ENCODE results near the gene PLEKHM3. TPM values are rescaled to one million over a fixed set of nuclear protein-coding genes. Genes with fewer than 3 reads are reported as not detected.

Gene PLEKHM3
- total RNA-seq, result 10 to 100 TPM in 1 of 2 donors, 1 to 10 TPM in 1; 9.8 to 10.4 TPM
- long read RNA-seq, partial matches to known transcripts, result 2 of 8 reads
- long read RNA-seq, other reads (novel, unspliced or antisense), result 6 of 8 reads

DNA sequence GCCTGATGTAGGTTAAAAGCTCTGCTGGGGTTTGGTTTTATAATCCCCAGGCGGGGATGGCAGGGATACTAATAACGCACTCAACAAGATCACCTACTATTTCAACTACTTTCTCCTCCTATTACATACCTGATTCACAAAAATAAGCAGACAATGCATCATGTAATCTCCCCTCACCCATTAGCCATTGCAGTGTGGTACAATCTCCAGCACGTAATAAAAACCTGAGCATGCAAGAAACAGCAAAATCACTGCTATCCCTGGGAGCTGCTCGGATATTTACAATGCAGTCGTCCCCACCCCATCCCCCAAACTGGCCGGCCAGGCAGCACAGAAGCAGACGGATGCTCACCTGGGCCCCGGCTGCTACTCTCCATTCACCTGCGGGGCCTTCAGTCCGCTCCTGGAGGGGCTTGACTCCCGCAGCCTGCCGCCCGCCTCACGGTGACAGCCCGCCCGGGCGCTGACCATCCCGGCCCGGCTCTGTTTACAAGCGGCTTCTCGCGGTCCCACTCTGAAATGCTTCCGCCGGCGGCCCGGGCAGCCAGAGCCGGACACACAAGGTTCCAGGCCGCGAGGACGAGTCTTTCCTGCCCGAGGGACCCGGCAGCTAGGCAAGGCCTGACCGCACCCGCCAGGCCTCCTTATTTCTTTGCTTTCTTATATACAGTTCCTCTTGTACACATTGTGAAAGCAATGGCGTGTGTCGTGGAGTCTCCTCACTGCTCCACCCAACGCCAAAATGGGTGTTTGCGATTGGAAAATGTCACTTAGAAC is at the start of gene PLEKHM3:
Gene PLEKHM3 (minus strand): TSS at position 491 of the 777 bp plus-strand sequence. CDS start 23,888 bp downstream, outside the sequence.
- peak; percentile 86 to 89 for DNase-seq
- intact Hi-C loops (cut with DNase I, micrococcal nuclease), result no loop called here
- ATAC-seq, result peak; percentile 99

GRCh38 chr2:208074610-208075356 is 49.5 kb upstream of the PLEKHM3 start:
- DNase-seq (no peak), ATAC-seq (peak; percentile 73)
- intact Hi-C loops (cut with DNase I, micrococcal nuclease), result no loop called here

DNA sequence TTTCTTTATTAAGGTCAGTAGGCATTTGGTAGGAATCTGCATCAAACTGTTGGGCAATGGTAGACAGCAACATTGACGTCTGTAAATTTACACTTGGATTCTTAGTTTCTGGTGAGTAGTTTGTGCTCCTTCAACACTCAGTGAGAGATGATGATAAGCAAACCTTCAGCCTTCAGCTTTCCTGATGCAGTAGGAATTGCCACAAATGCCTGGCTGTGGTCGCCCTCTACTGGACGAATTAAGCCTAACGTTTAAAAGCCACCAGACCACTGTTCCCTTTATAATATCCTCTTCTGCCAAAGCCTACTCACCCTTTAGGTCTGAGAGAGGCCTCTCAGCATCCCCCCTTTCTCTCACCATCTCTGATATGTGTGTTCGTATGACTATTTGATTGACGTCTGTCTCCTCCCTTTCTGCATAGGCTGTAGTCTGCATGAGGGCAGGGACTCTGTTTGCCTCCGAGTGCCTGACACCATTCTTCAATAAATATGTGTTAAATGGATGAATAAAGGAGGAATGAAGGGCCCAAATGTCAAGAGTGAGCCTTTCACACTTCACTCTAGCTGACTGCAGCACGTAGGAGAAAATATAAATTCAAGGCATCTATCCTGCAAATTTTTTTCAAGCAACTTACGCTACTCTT is 47.0 kb upstream of the PLEKHM3 start:
- intact Hi-C loops (cut with DNase I, micrococcal nuclease), result no loop called here
- ATAC-seq, result peak; percentile 86
- peak; percentile 38 to 65 for DNase-seq

DNA sequence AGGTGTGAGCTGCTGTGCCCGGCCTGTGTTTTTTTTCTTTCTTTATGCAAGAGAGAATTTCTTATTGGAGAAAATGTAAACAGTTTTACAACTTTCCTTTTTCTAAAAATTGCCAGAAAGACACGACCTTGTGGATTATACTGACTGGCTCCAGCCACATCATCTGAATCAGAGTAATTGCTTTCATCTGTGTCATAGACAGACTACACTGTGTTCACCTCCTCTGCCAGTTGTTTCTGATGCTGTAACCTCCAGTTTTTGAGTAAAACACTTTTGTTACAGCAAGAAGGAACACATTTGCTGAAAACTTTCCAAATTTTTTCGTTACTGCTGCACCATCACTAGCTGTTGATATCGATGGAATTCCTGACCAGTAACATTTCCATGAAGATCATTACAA is 43.9 kb upstream of the PLEKHM3 start:
- ATAC-seq, result no peak
- no peak for DNase-seq
- intact Hi-C loops (cut with DNase I, micrococcal nuclease), result no loop called here

- no peak for DNase-seq
- intact Hi-C loops (cut with DNase I, micrococcal nuclease), result no loop called here
- no peak for ATAC-seq
These were observed 40.7 kb upstream of the PLEKHM3 start for GRCh38 chr2:208066016-208066415.

DNA sequence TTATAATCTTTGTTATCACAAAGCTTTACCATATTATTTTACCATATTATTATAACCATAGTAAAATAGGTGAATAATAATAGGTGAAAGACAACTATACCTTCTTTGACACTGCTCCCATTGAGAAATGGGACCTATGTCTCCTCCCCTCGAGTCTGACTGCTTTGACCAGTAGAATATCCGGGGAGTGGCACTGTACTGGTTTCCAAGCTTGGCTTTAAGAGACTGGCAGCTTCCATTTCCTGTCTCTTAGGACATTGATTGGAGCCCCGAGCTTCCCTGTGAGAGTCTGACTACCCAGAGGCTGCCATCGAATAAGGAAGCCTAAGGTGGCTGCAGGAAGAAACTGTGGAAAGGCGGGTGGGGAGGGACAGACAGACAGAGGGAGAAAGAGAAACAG is 40.1 kb upstream of the PLEKHM3 start:
- ATAC-seq, result no peak
- intact Hi-C loops (cut with DNase I, micrococcal nuclease), result no loop called here
- no peak for DNase-seq

DNA sequence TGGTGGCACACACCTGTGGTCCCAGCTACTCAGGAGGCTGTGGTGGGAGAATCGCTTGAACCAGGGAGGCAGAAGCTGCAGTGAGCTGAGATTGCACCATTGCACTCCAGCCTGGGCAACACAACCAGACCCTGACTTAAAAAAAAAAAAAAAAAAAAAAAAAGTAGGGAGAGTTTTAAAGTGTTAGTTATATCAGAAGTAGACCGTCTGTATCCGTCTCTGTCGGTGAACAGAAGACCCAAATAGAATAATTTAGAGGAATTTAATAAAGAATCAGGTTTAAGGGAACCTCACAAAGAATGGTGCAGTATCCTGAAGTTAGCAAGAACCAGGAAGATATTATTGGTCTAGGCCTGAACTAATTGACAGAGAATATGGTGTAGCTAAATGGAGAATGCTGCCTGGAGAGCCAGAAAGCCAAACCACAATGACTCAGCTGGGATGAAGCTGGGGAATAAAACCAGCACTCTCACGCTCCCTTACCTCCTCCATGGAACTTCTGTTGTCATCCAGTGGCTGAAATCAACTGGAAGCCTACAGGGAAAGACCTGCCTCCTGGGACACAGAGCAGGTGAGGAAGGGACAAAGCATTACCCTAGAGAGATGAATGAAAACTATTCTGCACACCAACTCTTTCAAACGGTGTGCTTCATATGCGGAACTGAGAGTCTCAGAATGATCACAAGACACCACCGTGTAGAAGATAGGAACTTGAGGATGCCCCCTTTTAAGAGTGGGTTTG is 39.1 kb upstream of the PLEKHM3 start:
- ATAC-seq (no peak), DNase-seq (no peak)
- intact Hi-C loops (cut with DNase I, micrococcal nuclease), result no loop called here

- intact Hi-C loops (cut with DNase I, micrococcal nuclease), result no loop called here
- ATAC-seq (no peak), DNase-seq (no peak)
These were observed 37.6 kb upstream of the PLEKHM3 start for GRCh38 chr2:208062961-208063360.

DNA sequence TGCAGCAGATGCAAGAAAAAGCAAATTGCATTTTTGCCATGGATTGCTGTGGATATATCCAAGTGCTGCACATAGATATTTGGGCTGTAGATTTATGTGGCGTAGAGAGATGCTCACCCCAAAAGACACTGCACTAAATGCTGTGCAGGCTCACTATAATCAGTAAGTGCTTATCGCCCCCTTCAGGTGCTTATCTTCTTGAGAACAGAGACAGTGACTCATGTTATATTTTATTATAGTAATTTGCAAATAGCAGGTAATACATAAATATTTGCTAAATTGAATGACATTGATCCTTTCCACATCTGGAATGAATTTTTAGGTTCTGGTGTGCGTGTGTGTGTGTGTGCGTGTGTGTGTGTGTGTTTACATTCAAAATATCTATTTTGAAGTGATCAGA is 36.8 kb upstream of the PLEKHM3 start:
- intact Hi-C loops (cut with DNase I, micrococcal nuclease), result no loop called here
- DNase-seq, result no peak
- ATAC-seq, result peak; percentile 69

DNA sequence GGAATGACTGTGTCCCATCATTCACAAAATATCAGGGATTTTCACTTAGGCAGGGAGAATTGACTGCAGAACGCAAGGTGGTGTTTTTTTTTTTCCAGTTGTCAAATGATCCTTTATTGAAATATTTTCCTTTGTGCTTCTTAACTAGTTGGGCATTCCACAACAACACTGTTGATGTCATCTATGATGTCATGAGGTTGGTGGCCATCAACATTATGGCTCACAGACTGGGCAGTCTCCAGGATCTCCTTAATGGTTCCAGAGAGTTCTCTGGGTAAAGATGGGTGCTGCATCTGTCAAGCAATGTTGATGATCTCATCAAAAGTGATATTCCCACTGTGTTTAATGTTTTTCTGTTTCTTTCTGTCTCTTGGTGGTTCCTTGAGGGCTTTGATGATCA is 31.8 kb upstream of the PLEKHM3 start:
- DNase-seq (no peak), ATAC-seq (no peak)
- intact Hi-C loops (cut with DNase I, micrococcal nuclease), result no loop called here

DNA sequence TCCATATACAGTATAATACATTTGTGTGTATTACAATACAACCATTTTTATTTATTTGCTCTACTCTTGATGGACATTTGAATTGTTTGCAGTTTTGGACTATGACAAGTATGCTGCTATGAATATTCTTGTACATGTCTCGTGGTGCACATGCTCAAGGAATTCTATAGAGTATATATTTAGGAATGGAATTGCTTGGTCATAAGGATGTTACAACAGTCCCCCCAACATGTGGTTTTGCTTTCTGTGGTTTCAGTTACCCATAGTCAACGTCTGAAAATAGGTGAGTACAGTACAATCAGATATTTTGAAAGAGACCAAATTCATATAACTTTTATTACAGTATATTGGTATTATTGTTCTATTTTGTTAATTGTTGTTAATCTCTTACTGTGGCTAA is 24.1 kb upstream of the PLEKHM3 start:
- intact Hi-C loops (cut with DNase I, micrococcal nuclease), result no loop called here
- no peak for ATAC-seq

GRCh38 chr2:208049006-208049405 is 23.7 kb upstream of the PLEKHM3 start:
- no peak for DNase-seq
- intact Hi-C loops (cut with DNase I, micrococcal nuclease), result no loop called here
- ATAC-seq, result no peak

More for the DNA sequence above, 24.1 kb upstream of the PLEKHM3 start:
- no peak for DNase-seq

- DNase-seq (peak; percentile 35 to 46), ATAC-seq (peak; percentile 93)
- intact Hi-C loops (cut with DNase I, micrococcal nuclease), result no loop called here
These were observed 22.5 kb upstream of the PLEKHM3 start for GRCh38 chr2:208047840-208048239.

GRCh38 chr2:208046686-208047085 is 21.4 kb upstream of the PLEKHM3 start:
- DNase-seq (no peak), ATAC-seq (no peak)
- intact Hi-C loops (cut with DNase I, micrococcal nuclease), result no loop called here

- DNase-seq (no peak), ATAC-seq (no peak)
- intact Hi-C loops (cut with DNase I, micrococcal nuclease), result no loop called here
These were observed 17.1 kb upstream of the PLEKHM3 start for GRCh38 chr2:208042450-208042849.

GRCh38 chr2:208042041-208042440 is 16.7 kb upstream of the PLEKHM3 start:
- no peak for DNase-seq
- peak; percentile 81 for ATAC-seq
- intact Hi-C loops (cut with DNase I, micrococcal nuclease), result no loop called here

GRCh38 chr2:208040199-208041171 is 15.2 kb upstream of the PLEKHM3 start:
- ATAC-seq (peak; percentile 73), DNase-seq (peak; percentile 50 to 77)
- intact Hi-C loops (cut with DNase I, micrococcal nuclease), result no loop called here
